ENCODE results near the gene ATG5.

DNA sequence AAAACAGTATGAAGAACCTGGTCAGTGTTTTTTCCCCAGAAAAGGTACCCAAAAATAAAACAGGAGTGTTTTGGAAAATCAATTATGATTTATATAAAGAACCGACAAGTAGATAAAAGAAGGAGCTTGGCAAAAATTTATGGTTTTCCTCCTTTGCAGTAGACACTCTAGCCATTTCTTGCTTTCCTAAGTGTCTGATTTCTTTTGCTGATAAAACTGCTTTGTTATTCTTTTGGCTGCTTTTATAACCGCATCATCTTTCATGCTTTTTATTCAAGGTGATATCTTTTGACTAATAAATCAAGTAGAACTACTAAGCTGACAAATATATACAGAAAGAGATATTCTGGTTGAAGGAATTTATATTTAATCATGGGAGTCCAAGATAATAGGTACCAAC is 16.6 kb downstream of the ATG5 start:
- TF ChIP-seq ISL1 (CRISPR knock-in tag; IDR thresholded peaks at IDR 0.05), result peak; percentile 87
- TF ChIP-seq OSR1 (CRISPR knock-in tag; IDR thresholded peaks at IDR 0.05), result no peak
- TF ChIP-seq PATZ1 (CRISPR knock-in tag; IDR thresholded peaks at IDR 0.05; ENCODE audit: borderline replicate concordance), result no peak
- TF ChIP-seq, protein P1, sequence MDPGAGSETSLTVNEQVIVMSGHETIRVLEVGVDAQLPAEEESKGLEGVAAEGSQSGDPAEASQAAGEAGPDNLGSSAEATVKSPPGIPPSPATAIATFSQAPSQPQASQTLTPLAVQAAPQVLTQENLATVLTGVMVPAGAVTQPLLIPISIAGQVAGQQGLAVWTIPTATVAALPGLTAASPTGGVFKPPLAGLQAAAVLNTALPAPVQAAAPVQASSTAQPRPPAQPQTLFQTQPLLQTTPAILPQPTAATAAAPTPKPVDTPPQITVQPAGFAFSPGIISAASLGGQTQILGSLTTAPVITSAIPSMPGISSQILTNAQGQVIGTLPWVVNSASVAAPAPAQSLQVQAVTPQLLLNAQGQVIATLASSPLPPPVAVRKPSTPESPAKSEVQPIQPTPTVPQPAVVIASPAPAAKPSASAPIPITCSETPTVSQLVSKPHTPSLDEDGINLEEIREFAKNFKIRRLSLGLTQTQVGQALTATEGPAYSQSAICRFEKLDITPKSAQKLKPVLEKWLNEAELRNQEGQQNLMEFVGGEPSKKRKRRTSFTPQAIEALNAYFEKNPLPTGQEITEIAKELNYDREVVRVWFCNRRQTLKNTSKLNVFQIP (CRISPR knock-in tag; IDR thresholded peaks at IDR 0.05; ENCODE audit: borderline replicate concordance, low read depth), result no peak
- TF ChIP-seq RARB (CRISPR knock-in tag; IDR thresholded peaks at IDR 0.05), result no peak
- TF ChIP-seq BACH2 (CRISPR knock-in tag; IDR thresholded peaks at IDR 0.05; ENCODE audit: borderline replicate concordance), result no peak
- no peak for TF ChIP-seq SNAI2 (CRISPR knock-in tag; IDR thresholded peaks at IDR 0.05)
- TF ChIP-seq ARNTL (CRISPR knock-in tag; IDR thresholded peaks at IDR 0.05; ENCODE audit: borderline replicate concordance, low read depth), result no peak
- TF ChIP-seq GLIS3 (CRISPR knock-in tag; IDR thresholded peaks at IDR 0.05), result no peak
- TF ChIP-seq PPARA (CRISPR knock-in tag; IDR thresholded peaks at IDR 0.05; ENCODE audit: borderline replicate concordance), result no peak
- no peak for TF ChIP-seq ZC3H10 (CRISPR knock-in tag; IDR thresholded peaks at IDR 0.05)
- TF ChIP-seq CREB5 (CRISPR knock-in tag; IDR thresholded peaks at IDR 0.05; ENCODE audit: low read depth), result no peak
- no peak for TF ChIP-seq ESRRG (CRISPR knock-in tag; IDR thresholded peaks at IDR 0.05)

Measured in SK-N-SH treated with all-trans-retinoic acid at 6 μM for 48 hours (cell line).